Dermis blood vessel endothelial cell (primary cell): Measurements from ENCODE around the gene DNAH1. TPM values are rescaled to one million over a fixed set of nuclear protein-coding genes. Genes with fewer than 3 reads are reported as not detected.
A peak's percentile ranks its signal among the peaks of the same experiment; 100 is the strongest.

ENCODE experiments used
- DNase-seq: peaks from one replicate; pipeline ENCODE4 v3.0.0; 2010
- total RNA-seq: library from RNA; depleted of rRNA; stranded (reverse); fragments of >200 nt; gene quantifications from 2 replicates; pipeline ENCODE4 v1.2.3, GENCODE V29; 2014

The DNAH1 gene
- total RNA-seq, 1 donor from 2014 or later, result 5.6 TPM

GRCh38 chr3:52359116-52359855 lies 43.2 kb downstream of the DNAH1 start:
- no peak for DNase-seq

- no peak for DNase-seq
Measured at GRCh38 chr3:52361011-52361410, 44.9 kb downstream of the DNAH1 start.

GRCh38 chr3:52361454-52361853 lies 45.3 kb downstream of the DNAH1 start:
- no peak for DNase-seq

GRCh38 chr3:52361898-52362297 lies 45.8 kb downstream of the DNAH1 start:
- no peak for DNase-seq

GRCh38 chr3:52364322-52365035 lies 48.4 kb downstream of the DNAH1 start:
- DNase-seq, result no peak

GRCh38 chr3:52366527-52366926 lies 50.4 kb downstream of the DNAH1 start:
- no peak for DNase-seq

- DNase-seq, result peak; percentile 31
Measured at GRCh38 chr3:52367891-52368880, 52.1 kb downstream of the DNAH1 start.

- DNase-seq, result no peak
Measured at GRCh38 chr3:52370531-52370930, 54.4 kb downstream of the DNAH1 start.

GRCh38 chr3:52372822-52373504 lies 56.8 kb downstream of the DNAH1 start:
- peak; percentile 7 for DNase-seq

GRCh38 chr3:52373676-52374075 lies 57.6 kb downstream of the DNAH1 start:
- no peak for DNase-seq

GRCh38 chr3:52374173-52374572 lies 58.1 kb downstream of the DNAH1 start:
- DNase-seq, result no peak

- DNase-seq, result no peak
Measured at GRCh38 chr3:52379610-52380009, 63.5 kb downstream of the DNAH1 start.

GRCh38 chr3:52380023-52380422 lies 63.9 kb downstream of the DNAH1 start:
- no peak for DNase-seq

GRCh38 chr3:52381623-52382022 lies 65.5 kb downstream of the DNAH1 start:
- DNase-seq, result no peak

- no peak for DNase-seq
Measured at GRCh38 chr3:52383446-52383845, 67.3 kb downstream of the DNAH1 start.

- no peak for DNase-seq
Measured at GRCh38 chr3:52384019-52384761, 68.1 kb downstream of the DNAH1 start.

- DNase-seq, result peak; percentile 69
Measured at GRCh38 chr3:52385157-52385556, 69.0 kb downstream of the DNAH1 start.

- no peak for DNase-seq
Measured at GRCh38 chr3:52387481-52387880, 71.4 kb downstream of the DNAH1 start.

- no peak for DNase-seq
Measured at GRCh38 chr3:52388348-52388821, 72.3 kb downstream of the DNAH1 start.

GRCh38 chr3:52388933-52389332 lies 72.8 kb downstream of the DNAH1 start:
- DNase-seq, result peak; percentile 10

GRCh38 chr3:52391096-52391495 lies 75.0 kb downstream of the DNAH1 start:
- no peak for DNase-seq
